H54 (cell line): Measurements from ENCODE around the gene AGAP4.
"Not testable (repeated sequence)": the region's sequence is repeated elsewhere in the genome, so short reads cannot be mapped to it uniquely, and the experiment has no call there.

Experiments used
- DNase-seq: peaks from one replicate; pipeline ENCODE4 v3.0.0; 2011; ENCODE audit warnings: low spot score, mixed read lengths; ENCODE audit not compliant: insufficient read length
- FAIRE-seq: peaks from 3 replicates; lab custom pipeline; 2011; peaks lifted over from hg19 to GRCh38; lab: Jason Lieb, UNC
- POLR2A ChIP-seq: IDR thresholded peaks from 2 replicates; pipeline ENCODE4 v1.6.1; 2011; ENCODE audit warnings: low read depth, mild to moderate bottlenecking, low read length

Gene AGAP4

GRCh38 chr10:45847400-45847799 is at the start of gene AGAP4:
TSS of gene AGAP4 (minus strand) at chr10:45847500. CDS start at chr10:45847347, 153 bp downstream.
- not testable (repeated sequence) for FAIRE-seq, DNase-seq

- FAIRE-seq, DNase-seq: not testable (repeated sequence)
Observed at GRCh38 chr10:45890721-45891120, 43.4 kb upstream of the AGAP4 start.

DNA sequence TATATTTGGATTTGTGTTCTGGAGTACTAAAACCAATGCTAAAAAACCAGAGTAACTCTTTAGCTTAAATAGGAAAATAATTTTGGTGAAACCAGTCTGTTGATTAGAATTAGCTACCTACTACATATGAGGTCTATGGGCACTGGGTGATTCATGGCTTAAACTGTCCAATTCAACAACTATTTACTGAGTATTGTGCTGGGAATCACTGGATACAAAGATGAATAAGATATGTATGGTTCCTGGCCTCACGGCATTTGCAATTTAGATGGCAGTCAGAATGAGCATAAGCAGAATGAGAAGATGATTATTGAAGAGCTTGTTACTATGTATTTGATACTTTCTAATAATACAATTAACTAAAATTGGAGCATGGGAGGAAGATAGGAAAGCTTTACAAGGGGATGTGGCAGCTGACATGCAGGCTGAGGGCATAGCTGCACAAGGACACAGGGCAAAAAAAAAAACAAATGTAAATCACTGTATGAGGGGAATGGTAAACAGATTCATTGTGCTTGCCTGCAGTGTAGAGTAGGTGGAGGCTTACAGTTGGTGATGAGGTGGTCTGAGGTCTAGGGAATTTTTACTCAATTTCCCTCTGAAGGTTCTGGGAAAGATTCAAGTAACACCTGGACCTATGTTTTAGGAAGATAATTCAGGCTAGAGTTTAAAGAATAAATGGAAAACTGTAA is 42.4 kb upstream of the AGAP4 start:
- not testable (repeated sequence) for FAIRE-seq, DNase-seq

- not testable (repeated sequence) for DNase-seq, FAIRE-seq
Observed at GRCh38 chr10:45882880-45883279, 35.6 kb upstream of the AGAP4 start.

DNA sequence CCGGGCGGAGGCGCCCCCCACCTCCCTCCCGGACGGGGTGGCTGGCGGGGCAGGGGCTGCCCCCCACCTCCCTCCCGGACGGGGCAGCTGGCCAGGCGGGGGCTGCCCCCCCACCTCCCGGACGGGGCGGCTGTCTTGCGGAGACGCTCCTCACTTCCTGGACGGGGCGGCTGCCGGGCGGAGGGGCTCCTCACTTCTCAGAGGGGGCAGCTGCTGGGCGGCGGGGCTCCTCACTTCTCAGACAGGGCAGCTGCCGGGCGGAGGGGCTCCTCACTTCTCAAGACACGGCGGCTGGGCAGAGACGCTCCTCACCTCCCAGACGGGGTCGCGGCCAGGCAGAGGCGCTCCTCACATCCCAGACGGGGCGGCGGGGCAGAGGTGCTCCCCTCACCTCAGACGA is 18.1 kb upstream of the AGAP4 start:
- FAIRE-seq, DNase-seq: not testable (repeated sequence)

GRCh38 chr10:45864264-45864663 is 17.0 kb upstream of the AGAP4 start:
- FAIRE-seq, result not testable (repeated sequence)

DNA sequence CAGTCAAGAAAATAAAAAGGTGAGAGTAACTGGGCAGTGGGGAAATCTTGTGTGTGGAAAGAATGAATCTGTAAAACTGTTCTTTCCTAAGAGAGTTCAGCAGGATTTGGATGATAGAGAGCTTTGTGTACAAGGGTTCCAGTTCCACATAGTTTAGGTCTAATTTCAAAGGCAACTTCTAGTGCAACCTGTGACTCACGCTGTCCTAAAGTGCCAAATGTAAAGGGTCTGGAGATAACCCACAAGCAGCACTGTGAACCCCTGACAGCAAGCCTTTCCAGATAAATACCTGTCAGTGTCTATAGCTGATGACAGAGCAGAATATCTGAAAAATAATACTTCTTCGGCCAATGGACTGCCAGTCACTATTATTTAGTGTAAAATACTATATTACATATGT is 16.3 kb upstream of the AGAP4 start:
- not testable (repeated sequence) for FAIRE-seq, DNase-seq

More at GRCh38 chr10:45864264-45864663, 17.0 kb upstream of the AGAP4 start:
- not testable (repeated sequence) for DNase-seq

GRCh38 chr10:45857931-45858330 is 10.6 kb upstream of the AGAP4 start:
- not testable (repeated sequence) for FAIRE-seq, DNase-seq

GRCh38 chr10:45848467-45848866 is 1.2 kb upstream of the AGAP4 start:
- FAIRE-seq, DNase-seq: not testable (repeated sequence)

GRCh38 chr10:45822918-45823317 is 24.4 kb downstream of the AGAP4 start:
- not testable (repeated sequence) for DNase-seq, FAIRE-seq

DNA sequence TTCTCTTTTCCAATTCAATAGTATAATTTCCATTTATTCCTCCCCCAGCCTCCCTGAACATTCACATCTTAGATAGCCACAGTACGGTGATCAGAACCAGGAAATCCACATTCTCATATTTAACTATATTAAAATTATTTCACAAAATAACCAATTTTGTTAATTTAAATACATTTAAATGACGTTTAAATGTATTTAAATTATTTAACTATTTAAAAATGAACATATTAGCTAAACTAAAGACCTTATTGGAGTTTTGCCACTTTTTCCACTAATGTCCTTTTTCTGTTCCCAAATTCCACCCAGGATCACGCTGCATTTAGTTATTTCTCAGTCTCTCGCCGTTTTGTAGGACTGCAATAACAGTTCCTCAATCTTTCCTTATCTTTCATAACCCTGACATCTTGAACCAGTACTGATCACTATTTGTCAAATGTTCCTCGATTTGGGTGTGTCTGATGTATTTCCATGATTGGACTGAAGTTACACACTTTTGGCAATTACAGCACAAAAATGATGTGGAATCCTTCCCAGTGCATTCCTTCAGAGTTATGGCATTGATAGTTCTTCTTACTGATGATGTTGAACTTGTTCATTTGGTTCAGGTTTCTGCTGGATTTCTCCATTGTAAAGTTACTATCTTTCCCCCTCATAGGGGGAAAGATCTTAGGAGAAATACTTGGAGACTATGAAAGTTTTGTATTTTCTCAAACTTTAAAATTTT is 27.0 kb downstream of the AGAP4 start:
- DNase-seq, FAIRE-seq: not testable (repeated sequence)

- FAIRE-seq, result no peak
- no peak for TF ChIP-seq POLR2A
- no peak for DNase-seq
Observed at GRCh38 chr10:45819552-45819951, 27.7 kb downstream of the AGAP4 start.

- no peak for DNase-seq
- no peak for TF ChIP-seq POLR2A
- no peak for FAIRE-seq
Observed at GRCh38 chr10:45817912-45818311, 29.4 kb downstream of the AGAP4 start.

GRCh38 chr10:45817130-45817859 is 30.0 kb downstream of the AGAP4 start:
- TF ChIP-seq POLR2A, result no peak
- no peak for FAIRE-seq

DNA sequence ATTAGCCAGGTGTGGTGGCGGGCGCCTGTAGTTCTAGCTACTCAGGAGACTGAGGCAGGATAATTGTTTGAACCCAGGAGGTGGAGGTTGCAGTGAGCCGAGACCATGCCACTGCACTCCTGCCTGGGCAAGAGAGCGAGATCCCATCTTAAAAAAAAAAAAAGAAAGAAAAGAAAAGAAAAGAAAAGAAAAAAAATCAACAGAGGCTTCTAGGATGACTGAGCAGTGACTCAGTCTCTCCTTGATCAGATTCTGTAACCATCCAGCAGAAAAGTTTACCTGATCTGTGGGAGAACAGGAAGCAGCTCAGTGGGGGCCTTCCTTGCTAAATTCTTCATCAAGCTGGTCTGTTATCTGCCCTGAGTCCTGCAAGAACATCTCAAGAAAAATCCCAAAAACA is 33.2 kb downstream of the AGAP4 start:
- not testable (repeated sequence) for FAIRE-seq, DNase-seq

More at GRCh38 chr10:45817130-45817859, 30.0 kb downstream of the AGAP4 start:
- no peak for DNase-seq

GRCh38 chr10:45812959-45813358 is 34.3 kb downstream of the AGAP4 start:
- not testable (repeated sequence) for DNase-seq, FAIRE-seq
